MM.1S (cell line): Measurements from ENCODE around the gene MRTFA.

Experiments
- EZH2 ChIP-seq: fragments of 300-600 bp; sonication (generic); optimal IDR thresholded peaks from 2 replicates; pipeline ENCODE3; 2017; ENCODE audit warnings: low read depth, mild to moderate bottlenecking, antibody characterized with exemption, low read length, mixed read lengths
- TF ChIP-seq, protein P1 (sequence below): fragments of 300-600 bp; sonication (generic); IDR thresholded peaks from 2 replicates; pipeline ENCODE4 v1.5.1; 2016; ENCODE audit warnings: antibody characterized with exemption, low read length, mixed read lengths

DNA sequence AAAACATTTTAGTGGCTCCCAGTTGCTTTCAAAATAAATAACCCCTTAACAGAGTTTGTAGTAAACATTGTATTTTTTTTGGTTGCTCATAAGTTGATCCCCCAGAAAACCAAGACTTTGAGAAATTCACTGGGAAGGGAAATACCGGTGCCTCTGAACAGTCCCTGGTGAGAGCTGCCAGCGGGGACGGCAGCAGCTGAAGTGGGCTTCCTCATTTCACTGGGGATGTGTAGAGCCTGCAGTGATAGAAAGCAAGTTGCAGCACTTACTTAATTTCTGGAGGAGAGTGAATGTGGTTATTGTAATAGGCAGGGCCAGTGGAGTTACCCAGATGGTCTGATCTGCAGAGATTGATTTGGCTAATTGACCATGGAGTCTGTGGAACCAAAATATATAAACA lies 24.2 kb upstream of the MRTFA start:
- TF ChIP-seq, protein P1, sequence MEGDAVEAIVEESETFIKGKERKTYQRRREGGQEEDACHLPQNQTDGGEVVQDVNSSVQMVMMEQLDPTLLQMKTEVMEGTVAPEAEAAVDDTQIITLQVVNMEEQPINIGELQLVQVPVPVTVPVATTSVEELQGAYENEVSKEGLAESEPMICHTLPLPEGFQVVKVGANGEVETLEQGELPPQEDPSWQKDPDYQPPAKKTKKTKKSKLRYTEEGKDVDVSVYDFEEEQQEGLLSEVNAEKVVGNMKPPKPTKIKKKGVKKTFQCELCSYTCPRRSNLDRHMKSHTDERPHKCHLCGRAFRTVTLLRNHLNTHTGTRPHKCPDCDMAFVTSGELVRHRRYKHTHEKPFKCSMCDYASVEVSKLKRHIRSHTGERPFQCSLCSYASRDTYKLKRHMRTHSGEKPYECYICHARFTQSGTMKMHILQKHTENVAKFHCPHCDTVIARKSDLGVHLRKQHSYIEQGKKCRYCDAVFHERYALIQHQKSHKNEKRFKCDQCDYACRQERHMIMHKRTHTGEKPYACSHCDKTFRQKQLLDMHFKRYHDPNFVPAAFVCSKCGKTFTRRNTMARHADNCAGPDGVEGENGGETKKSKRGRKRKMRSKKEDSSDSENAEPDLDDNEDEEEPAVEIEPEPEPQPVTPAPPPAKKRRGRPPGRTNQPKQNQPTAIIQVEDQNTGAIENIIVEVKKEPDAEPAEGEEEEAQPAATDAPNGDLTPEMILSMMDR, result no peak
- no peak for TF ChIP-seq EZH2
